IgD-negative memory B cell (primary cell): ENCODE data around the gene PCSK1. TPM values are rescaled to one million over a fixed set of nuclear protein-coding genes. Genes with fewer than 3 reads are reported as not detected.

Source experiments
- H3K27ac Mint-ChIP-seq, 3 donors: one replicate each; pipeline ENCODE4 v1.8.0; 2020 to 2022; ENCODE audit warnings: mild to moderate bottlenecking in 3 of 3, mixed read lengths in 3 of 3, moderate library complexity in 1 of 3
- H3K27me3 Mint-ChIP-seq: one replicate; pipeline ENCODE4 v1.8.0; 2021; ENCODE audit warnings: mixed read lengths
- H3K36me3 Mint-ChIP-seq: one replicate; pipeline ENCODE4 v1.8.0; 2020; ENCODE audit warnings: mild to moderate bottlenecking, mixed read lengths
- H3K4me1 Mint-ChIP-seq, 3 donors: one replicate each; pipeline ENCODE4 v1.8.0; 2020 to 2022; ENCODE audit warnings: mixed read lengths in 3 of 3, mild to moderate bottlenecking in 1 of 3
- H3K4me3 Mint-ChIP-seq, 4 donors: one replicate each; pipeline ENCODE4 v1.8.0; 2020 to 2022; ENCODE audit warnings: mild to moderate bottlenecking in 4 of 4, mixed read lengths in 4 of 4, moderate library complexity in 3 of 4
- H3K9me3 Mint-ChIP-seq, 3 donors: one replicate each; pipeline ENCODE4 v1.8.0; 2020 to 2021; ENCODE audit warnings: mixed read lengths in 3 of 3, mild to moderate bottlenecking in 1 of 3
- polyA plus RNA-seq: library from polyadenylated mRNA; unstranded; fragments of 300-500 nt; fragmentation: Illumina TruSeq; gene quantifications from one replicate; pipeline ENCODE4 v1.2.3, GENCODE V29; 2021

PCSK1 gene
- not detected for polyA plus RNA-seq

DNA sequence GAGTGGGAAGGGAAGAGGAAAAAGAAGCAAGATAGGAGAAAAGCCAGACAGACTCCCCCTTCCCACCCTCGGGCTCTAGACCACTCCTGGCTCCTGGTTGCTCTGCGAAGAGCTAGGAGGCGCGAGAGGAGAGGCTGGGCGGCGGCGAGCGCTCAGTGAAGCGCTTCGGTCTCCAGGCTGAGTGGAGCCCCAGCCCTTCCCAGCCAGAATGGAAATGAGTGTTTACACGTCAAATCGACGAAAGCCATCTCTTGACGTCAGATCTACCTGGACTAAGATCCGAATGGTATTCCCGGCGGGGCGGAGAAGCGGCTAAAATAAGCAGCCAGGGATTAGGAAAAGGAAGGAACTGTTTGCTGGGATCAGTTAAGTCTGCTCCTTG lies at the start of gene PCSK1:
TSS of gene PCSK1 (minus strand) at position 183 of the 382 bp plus-strand sequence. CDS start 206 bp downstream, outside the sequence.
- Mint-ChIP-seq H3K27me3 (peaks cover 46% of the 10 kb centered on the region), H3K36me3 (peaks cover 6% of the 10 kb centered on the region), H3K27ac (no peak within 1 kb of the TSS), H3K4me3 (peak within 1 kb of the TSS in 2 of 4 donors; percentile 60 to 88), H3K9me3 (peaks cover 0 to 4% (median 1%) of the 10 kb centered on the region in 3 donors), H3K4me1 (peaks cover 14 to 27% (median 18%) of the 10 kb centered on the region in 3 donors)

DNA sequence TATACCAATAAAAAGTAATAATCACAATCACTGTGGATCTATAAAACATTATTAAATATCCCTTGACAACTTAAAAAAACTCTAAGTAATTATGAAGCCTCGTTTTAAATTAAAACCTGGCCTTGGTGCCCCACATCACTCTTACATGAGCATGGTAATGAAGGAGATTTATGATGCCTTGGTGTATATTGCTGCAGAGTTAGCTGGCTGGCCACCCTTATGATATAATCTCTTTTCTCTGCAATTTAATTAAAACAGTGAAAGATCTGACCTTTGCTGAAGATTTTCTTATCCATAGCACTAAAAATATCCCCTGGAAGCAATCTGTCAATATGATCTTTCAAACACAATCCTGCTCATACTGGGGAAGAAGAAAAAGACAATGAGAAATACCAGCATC lies 48.8 kb upstream of the PCSK1 start:
- Mint-ChIP-seq H3K27me3 (peaks cover 4% of the 10 kb centered on the region), H3K27ac (no peak overlapping the region), H3K4me1 (no peaks in the 10 kb centered on the region), H3K9me3 (no peaks in the 10 kb centered on the region), H3K4me3 (no peak overlapping the region), H3K36me3 (no peaks in the 10 kb centered on the region)

DNA sequence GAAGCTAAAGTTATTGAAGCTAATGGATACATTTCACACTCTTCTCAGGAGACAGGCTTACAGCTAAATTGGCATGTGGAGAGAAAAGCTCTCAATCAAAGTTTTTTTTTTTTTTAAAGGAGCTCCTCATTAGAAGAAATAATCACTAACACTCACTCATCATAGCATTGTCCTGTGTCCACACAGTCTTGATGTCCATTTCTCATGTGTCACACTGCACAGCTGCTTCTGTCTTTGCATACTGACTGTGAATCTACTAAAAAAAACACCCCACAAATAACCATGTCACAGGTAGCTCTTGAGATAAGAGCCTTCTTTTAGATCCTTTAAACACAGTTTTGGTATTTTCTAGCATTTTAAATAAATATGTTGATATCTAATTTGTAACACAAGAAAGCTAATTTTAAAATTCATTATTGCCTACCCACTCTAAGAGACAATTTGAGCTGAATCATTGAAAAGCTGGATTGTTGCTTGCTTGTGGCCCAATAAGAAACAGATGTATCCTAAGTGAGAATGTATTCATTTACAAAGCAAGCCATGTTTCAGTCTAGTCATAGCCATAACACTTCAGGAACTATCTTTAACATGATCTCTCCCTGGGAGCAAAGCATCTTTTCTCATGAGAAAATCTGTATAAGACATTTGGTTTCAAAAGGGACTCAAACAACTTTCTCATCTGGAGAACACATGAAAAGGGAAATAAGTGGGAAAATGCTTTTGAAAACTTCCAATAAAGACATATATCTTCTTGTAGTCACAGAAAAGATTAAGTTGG lies 48.1 kb upstream of the PCSK1 start:
- Mint-ChIP-seq H3K4me3 (no peak overlapping the region), H3K36me3 (no peaks in the 10 kb centered on the region), H3K9me3 (no peaks in the 10 kb centered on the region), H3K27me3 (peaks cover 4% of the 10 kb centered on the region), H3K4me1 (no peaks in the 10 kb centered on the region), H3K27ac (no peak overlapping the region)

GRCh38 chr5:96478983-96479382 lies 45.9 kb upstream of the PCSK1 start:
- Mint-ChIP-seq H3K36me3 (peaks cover 1% of the 10 kb centered on the region), H3K9me3 (no peaks in the 10 kb centered on the region), H3K27ac (no peak overlapping the region), H3K4me1 (no peaks in the 10 kb centered on the region), H3K27me3 (no peaks in the 10 kb centered on the region), H3K4me3 (no peak overlapping the region)

DNA sequence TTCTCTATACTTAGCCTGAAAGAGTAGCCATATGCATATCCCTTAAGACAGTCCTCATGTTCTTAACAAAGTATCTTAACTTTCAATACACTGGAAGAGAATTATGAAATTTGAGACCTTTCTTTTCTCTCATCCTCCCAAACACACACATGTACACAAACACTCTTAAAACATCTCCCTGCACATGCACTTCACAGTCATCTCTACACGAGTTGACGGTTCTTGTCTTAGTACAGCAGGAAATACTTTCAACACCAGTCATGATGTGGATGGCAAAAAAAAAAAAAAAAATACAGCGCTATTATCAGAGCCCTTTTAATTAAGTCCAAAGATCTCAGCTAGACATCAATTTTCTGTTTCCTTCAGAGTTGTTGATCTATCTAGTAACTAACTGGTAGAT lies 43.6 kb upstream of the PCSK1 start:
- Mint-ChIP-seq H3K36me3 (peaks cover 1% of the 10 kb centered on the region), H3K27me3 (peaks cover 3% of the 10 kb centered on the region), H3K4me3 (no peak overlapping the region), H3K9me3 (peaks cover 0 to 4% (median 0%) of the 10 kb centered on the region in 3 donors), H3K27ac (no peak overlapping the region), H3K4me1 (peaks cover 0 to 2% (median 0%) of the 10 kb centered on the region in 3 donors)

DNA sequence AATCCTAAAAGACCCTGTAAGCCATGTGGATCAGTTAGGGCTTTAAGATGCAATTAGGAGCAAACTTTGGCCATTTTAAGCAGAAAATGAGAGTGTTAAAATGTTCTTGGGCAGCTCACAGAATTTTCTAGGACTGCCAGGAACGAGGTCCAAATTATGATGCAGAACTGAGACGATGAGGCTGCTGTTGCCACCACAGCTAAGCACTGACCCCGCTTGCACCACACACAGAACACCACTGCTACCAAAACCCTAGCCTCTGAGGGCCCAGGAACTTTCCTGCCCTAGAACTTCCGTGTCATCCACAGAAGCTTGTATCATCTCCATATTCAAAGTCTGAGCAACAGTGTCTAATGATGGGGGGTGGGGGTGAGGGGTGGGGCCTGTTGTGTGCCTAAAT lies 41.0 kb upstream of the PCSK1 start:
- no peak overlapping the region for H3K4me3 Mint-ChIP-seq
- peaks cover 1% of the 10 kb centered on the region for H3K36me3 Mint-ChIP-seq
- H3K27ac Mint-ChIP-seq, result peak overlapping the region in 1 of 3 donors; percentile 60
- peaks cover 0 to 2% (median 0%) of the 10 kb centered on the region in 3 donors for H3K4me1 Mint-ChIP-seq
- peaks cover 0 to 6% (median 0%) of the 10 kb centered on the region in 3 donors for H3K9me3 Mint-ChIP-seq
- peaks cover 3% of the 10 kb centered on the region for H3K27me3 Mint-ChIP-seq

DNA sequence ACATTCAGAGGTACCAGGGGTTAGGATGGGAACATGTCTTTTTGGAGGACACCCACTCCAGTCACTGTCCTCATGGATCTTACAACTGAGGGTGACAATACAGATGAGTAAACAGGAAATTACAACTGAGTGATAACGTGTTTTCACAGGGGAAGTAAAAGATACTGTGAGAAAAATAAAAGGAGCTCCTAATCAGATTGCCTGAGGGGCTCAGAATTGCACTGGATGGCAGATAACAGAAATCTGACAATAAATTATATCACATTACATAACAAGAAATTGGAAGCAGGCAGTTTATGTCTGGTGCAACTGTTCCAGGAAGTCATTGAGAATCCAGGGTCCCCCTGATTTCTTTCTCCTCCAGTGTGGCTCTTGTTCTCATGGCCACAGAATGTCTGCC lies 40.1 kb upstream of the PCSK1 start:
- peaks cover 0 to 6% (median 0%) of the 10 kb centered on the region in 3 donors for H3K9me3 Mint-ChIP-seq
- peaks cover 1% of the 10 kb centered on the region for H3K36me3 Mint-ChIP-seq
- peaks cover 3% of the 10 kb centered on the region for H3K27me3 Mint-ChIP-seq
- no peak overlapping the region for H3K27ac Mint-ChIP-seq
- peaks cover 0 to 2% (median 0%) of the 10 kb centered on the region in 3 donors for H3K4me1 Mint-ChIP-seq
- no peak overlapping the region for H3K4me3 Mint-ChIP-seq

DNA sequence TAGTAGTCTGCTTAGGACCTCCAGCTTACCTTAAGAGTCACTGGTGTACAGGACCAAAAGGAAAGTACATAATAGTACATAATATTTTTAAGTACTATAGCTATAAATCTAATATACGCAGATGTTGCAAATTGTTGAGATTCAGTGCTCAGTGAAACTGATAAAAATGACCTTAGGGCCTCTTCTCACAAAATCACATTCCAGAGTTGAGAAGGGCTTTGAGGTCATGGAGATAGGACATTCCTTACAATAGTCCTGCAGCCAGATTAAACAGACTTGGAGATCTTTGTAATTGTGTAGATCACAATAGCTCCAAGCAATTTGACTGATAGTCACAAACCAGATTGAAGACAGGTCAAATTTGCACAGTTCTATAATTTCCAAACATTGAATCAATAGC lies 37.7 kb upstream of the PCSK1 start:
- peaks cover 0 to 2% (median 0%) of the 10 kb centered on the region in 3 donors for H3K4me1 Mint-ChIP-seq
- H3K27me3 Mint-ChIP-seq, result peaks cover 3% of the 10 kb centered on the region
- H3K36me3 Mint-ChIP-seq, result peaks cover 1% of the 10 kb centered on the region
- H3K9me3 Mint-ChIP-seq, result peaks cover 0 to 6% (median 0%) of the 10 kb centered on the region in 3 donors
- no peak overlapping the region for H3K27ac Mint-ChIP-seq
- H3K4me3 Mint-ChIP-seq, result no peak overlapping the region

GRCh38 chr5:96468956-96469355 lies 35.9 kb upstream of the PCSK1 start:
- Mint-ChIP-seq H3K36me3 (no peaks in the 10 kb centered on the region), H3K4me1 (peaks cover 0 to 2% (median 0%) of the 10 kb centered on the region in 3 donors), H3K4me3 (no peak overlapping the region), H3K9me3 (peaks cover 0 to 6% (median 0%) of the 10 kb centered on the region in 3 donors), H3K27me3 (peaks cover 3% of the 10 kb centered on the region), H3K27ac (no peak overlapping the region)

GRCh38 chr5:96463091-96463490 lies 30.0 kb upstream of the PCSK1 start:
- Mint-ChIP-seq H3K36me3 (peaks cover 2% of the 10 kb centered on the region), H3K9me3 (peaks cover 0 to 2% (median 0%) of the 10 kb centered on the region in 3 donors), H3K27me3 (peaks cover 3% of the 10 kb centered on the region), H3K4me1 (no peaks in the 10 kb centered on the region), H3K27ac (no peak overlapping the region), H3K4me3 (no peak overlapping the region)

DNA sequence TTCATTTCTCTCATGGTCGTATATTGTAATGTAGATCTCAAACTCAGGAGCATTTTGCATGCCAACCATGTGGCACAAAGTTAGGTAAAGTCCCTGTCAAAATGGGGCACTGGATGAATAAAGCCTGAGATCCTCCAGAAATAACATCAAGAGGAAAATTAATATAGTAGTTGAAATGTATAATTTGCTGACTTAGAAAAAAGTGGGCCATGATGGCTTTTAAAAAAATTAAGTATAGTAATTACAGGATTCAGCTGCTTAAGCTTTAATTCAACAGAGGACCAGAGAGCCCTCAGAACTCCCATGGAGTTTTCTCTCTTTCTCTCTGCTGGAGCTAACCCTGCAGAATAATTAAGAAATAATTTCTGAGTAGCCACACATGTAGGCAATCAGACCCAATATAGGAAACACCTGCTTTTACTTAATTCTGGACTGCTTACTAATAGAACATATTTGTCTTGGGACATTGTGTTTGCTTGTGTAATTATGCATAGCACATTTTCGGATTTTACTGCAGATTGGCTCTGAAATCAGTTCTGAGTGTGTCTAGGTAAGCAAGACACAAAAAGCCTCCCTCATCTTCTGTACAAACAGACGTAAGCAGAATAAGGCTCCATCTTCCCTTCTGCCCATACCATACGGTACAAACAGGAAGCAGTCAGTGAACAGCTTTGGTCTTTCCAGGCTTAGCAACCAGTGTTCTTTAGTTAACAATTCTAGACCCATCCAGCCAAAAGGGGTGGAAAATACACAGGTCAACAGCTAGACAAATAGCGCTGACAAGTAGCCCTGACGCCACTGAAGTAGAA lies 26.5 kb upstream of the PCSK1 start:
- H3K4me3 Mint-ChIP-seq, result no peak overlapping the region
- peaks cover 2% of the 10 kb centered on the region for H3K36me3 Mint-ChIP-seq
- no peak overlapping the region for H3K27ac Mint-ChIP-seq
- H3K4me1 Mint-ChIP-seq, result peaks cover 0 to 4% (median 0%) of the 10 kb centered on the region in 3 donors
- H3K27me3 Mint-ChIP-seq, result peaks cover 3% of the 10 kb centered on the region
- peaks cover 2 to 5% (median 3%) of the 10 kb centered on the region in 3 donors for H3K9me3 Mint-ChIP-seq

GRCh38 chr5:96458176-96458575 lies 25.1 kb upstream of the PCSK1 start:
- Mint-ChIP-seq H3K36me3 (no peaks in the 10 kb centered on the region), H3K27ac (no peak overlapping the region), H3K27me3 (peaks cover 3% of the 10 kb centered on the region), H3K4me1 (peaks cover 0 to 4% (median 0%) of the 10 kb centered on the region in 3 donors), H3K9me3 (peaks cover 0 to 5% (median 3%) of the 10 kb centered on the region in 3 donors), H3K4me3 (no peak overlapping the region)

DNA sequence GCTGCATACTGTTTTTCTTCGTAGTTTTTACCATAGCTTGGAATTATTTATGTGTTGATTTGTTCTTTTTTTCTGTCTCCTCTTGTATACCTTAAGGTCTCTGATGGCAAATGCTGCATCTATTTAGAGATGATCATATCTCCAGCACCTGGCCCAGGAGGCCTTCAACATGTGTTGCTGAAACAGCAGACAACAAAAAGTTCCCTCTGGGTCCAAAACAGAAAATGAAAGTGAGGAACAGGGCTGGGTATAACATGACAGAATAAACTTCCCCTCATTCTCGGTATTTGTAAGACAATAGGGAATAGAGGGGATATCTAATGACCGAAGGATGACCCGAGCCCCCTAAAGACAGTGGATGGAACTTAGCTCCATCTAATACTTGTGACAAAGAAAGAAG lies 22.7 kb upstream of the PCSK1 start:
- Mint-ChIP-seq H3K27me3 (no peaks in the 10 kb centered on the region), H3K27ac (no peak overlapping the region), H3K36me3 (no peaks in the 10 kb centered on the region), H3K4me3 (peak overlapping the region in 1 of 4 donors; percentile 79), H3K9me3 (peaks cover 1 to 5% (median 3%) of the 10 kb centered on the region in 3 donors), H3K4me1 (peaks cover 0 to 4% (median 0%) of the 10 kb centered on the region in 3 donors)

- peaks cover 0 to 4% (median 0%) of the 10 kb centered on the region in 3 donors for H3K4me1 Mint-ChIP-seq
- H3K36me3 Mint-ChIP-seq, result no peaks in the 10 kb centered on the region
- peaks cover 1% of the 10 kb centered on the region for H3K27me3 Mint-ChIP-seq
- H3K9me3 Mint-ChIP-seq, result peaks cover 1 to 5% (median 3%) of the 10 kb centered on the region in 3 donors
- H3K4me3 Mint-ChIP-seq, result no peak overlapping the region
- no peak overlapping the region for H3K27ac Mint-ChIP-seq
These were observed 20.3 kb upstream of the PCSK1 start for GRCh38 chr5:96453394-96453793.

GRCh38 chr5:96447949-96448348 lies 14.9 kb upstream of the PCSK1 start:
- Mint-ChIP-seq H3K27ac (no peak overlapping the region), H3K9me3 (peaks cover 0 to 1% (median 0%) of the 10 kb centered on the region in 3 donors), H3K4me3 (no peak overlapping the region), H3K27me3 (peaks cover 16% of the 10 kb centered on the region), H3K4me1 (no peaks in the 10 kb centered on the region), H3K36me3 (peaks cover 1% of the 10 kb centered on the region)
